Measurements from ENCODE around the gene P3H4.
"Not testable (repeated sequence)": the region's sequence is repeated elsewhere in the genome, so short reads cannot be mapped to it uniquely, and the experiment has no call there.

The P3H4 gene

DNA sequence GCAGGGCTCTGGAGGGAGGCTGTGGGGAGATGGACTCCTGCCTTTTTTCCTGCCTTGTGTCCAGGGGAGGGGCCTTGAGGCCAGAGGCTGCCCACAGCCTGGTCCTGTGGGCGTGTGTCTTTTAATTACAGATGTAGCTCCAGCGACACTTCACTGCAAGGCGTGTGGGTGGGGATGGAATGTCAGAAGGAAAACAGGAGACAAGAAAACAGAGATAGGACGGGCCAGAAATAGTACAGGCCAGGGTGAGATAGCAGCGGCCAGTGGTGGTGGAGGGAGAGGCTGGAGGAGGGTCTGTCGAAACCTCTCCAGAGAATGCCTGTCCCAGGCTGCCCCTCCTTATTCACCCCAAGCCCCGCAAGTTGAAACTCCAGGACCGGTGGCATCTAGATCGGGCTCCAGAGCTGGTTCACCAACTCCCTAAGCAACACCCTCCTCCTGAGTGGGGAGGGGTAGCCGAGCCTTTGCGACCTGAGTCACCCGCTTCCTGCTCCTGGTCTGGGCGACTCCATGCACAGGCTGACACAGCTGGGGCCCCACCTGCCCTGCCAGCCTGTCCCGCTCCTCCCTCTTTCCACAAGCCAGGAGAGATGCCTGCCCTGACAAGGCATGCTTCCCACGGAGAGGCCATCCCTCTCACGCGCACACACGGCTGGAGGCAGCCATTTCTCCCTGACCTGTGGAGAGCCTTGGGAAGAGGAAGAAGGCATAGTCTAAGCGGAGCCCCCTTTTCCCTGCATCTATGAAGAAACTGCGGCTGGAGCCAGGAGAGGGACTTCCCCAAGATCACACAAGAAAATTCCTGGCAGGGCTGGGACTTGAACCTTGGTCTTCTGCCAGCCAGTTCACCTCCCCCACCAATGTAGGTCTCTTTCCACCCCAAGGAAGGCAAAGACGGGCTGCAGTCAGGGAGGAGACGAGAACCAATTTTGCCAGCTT, 18.6 kb downstream of the P3H4 start:
- no peak for DNase-seq

DNA sequence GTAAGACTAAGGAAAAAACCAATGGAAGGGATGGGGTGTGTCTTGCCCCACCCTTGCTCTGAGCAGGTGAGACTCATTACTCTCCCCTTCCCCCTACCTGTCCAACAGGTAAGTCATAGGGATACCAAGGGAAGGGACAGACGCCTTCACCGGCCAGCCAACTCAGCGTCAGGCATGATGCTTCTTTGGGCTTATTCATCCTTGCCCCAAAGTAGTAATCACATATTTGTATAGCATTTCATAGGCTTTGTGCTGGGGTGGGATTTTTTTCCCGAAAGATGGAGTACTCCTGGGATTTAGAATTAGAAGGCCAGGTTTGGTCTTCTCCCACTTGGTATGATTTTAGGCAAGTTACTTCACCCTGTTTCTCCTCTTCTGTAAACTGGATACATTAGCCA, 24.7 kb downstream of the P3H4 start:
- DNase-seq: no peak

DNA sequence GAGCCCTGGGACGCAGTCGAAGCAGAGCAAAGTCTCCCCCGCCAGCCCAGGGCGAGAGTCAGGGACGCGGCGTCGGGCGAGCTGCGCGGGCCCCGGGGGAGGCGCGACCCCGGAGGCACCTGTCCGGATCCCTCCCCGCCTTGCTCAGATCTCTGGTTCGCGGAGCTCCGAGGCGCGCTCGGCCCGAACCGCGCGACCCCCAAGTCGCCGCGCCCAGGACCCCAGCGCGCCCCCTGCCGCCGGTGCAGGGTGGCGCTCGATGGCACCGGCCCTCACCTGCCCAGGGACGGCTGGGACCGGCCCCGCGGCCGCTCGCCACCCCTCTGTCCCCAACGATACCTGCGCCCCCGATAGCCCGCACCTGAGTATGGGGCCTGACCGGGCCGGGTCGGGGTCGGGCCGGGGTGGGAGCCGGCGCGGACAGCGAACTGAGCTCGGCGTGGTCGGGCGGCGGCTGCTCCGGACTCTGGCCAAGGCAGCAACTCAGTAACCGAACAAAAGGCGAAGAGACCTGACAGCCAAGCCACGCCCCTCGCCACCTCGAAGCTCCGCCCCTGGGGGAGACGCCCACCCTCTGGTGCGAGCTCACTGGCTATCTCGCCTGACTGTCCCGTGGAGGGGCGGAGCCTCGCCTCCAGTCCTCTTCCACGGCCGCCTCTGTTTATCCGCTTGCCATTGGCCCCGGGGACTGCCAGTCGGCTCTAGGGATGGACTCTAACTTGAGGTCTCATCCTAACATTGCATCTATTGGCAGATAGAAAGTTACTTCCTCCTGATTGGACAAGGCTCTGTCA, 25.3 kb downstream of the P3H4 start, which contains the start of gene JUP:
Gene JUP, minus strand, starts transcription at position 485 of the 794 bp plus-strand sequence. CDS start 14,857 bp downstream, outside the sequence.
- peak; percentile 98 for DNase-seq

DNA sequence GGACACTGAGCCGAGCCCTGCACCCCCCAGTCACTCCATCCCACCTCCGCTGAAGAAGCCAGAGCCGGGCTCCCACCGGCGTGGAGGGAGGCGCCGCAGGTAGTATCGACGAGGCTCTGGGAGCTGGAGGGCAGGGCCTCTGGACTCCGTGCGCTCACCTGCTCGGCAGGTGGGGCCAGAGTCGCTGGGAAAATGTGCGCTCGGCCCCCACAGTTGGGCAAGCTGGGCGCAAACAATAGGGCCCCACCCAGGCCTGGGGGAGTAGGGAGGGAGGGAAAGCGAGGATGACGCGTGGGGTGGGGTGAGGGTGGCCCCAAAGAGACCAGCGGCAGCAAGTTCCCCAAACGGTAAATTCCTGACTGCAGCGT, 25.9 kb downstream of the P3H4 start:
- no peak for DNase-seq

DNA sequence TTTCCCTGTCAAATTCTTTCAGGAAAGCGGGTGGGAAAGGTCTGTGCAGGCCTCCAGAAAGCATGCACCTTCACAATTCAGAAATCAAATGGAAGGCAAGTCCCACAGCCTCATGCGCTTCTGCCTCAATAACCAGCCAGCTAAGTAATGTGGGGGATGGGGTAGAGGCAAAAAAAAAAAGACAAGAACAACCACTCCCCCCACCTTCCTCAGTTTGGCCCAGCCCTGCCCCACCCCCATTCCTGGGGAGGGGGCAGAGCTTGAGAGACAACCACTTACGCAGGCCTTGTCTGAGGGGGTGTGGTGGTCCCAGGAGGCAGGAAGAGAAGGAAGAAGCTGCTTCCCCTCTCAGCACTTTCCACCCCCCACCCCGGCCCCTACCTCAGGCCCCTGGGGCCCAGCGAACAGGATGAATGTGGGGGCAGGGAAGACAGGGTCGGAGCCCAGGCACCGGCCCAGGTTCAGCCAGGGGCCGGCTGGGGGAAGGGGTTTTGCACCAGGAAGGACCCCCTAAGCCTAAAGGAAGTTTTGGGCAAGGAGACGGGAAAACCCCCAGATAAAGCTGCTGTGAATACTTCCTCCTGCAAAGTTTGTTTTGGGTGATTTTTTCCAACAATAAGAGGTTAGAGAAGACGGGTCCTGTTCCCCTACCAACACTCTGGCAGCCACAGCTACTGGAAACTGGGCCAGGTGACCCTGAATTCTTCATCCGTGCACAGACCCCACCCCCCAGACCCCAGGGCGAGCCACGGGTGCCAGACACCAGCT, 26.5 kb downstream of the P3H4 start:
- no peak for DNase-seq

DNA sequence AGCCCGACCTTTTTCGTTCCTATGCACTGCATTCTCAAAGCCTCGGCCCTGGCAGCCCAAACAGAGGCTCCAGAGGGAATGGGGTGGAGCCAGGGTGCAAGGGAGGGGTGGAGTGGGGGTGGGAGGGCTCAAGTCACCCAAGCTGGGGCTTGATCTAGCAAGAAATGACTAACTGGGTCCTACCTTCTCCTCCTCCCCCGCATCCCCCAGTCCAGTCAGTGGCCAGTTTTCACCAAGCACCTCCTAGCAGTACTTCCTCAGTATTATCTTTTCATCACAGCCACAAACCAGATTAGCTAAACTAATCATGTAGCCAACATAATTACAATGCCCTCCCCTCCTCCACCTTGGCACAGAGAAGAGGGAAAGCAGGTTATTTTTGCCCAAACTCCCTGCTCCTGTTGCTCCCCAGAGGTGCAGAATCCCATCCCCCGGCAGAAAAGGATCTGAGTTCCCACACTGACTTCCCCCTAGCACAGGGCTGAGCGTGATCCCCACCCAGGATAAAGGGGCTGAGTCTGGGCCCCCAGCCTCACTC, 27.5 kb downstream of the P3H4 start:
- no peak for DNase-seq

DNA sequence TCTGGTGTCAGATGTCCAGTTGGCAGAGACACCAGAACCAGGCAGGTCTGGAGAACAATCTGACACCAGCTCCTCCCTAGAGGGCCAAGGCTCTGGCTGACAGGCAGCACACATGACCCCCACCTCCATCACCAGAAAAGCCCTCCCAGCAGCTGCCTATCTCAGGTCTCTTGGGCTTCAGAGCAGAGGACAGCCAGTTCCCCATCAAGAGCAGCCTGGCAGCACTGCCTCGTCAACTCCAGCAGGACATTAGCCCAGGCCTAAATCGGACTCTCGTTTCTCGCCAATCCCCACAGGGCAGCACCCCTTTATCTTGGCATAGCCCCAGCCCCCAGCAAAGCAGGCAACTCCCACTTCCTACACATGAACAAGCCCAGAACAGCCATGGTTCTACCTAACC, 29.6 kb downstream of the P3H4 start:
- no peak for DNase-seq

DNA sequence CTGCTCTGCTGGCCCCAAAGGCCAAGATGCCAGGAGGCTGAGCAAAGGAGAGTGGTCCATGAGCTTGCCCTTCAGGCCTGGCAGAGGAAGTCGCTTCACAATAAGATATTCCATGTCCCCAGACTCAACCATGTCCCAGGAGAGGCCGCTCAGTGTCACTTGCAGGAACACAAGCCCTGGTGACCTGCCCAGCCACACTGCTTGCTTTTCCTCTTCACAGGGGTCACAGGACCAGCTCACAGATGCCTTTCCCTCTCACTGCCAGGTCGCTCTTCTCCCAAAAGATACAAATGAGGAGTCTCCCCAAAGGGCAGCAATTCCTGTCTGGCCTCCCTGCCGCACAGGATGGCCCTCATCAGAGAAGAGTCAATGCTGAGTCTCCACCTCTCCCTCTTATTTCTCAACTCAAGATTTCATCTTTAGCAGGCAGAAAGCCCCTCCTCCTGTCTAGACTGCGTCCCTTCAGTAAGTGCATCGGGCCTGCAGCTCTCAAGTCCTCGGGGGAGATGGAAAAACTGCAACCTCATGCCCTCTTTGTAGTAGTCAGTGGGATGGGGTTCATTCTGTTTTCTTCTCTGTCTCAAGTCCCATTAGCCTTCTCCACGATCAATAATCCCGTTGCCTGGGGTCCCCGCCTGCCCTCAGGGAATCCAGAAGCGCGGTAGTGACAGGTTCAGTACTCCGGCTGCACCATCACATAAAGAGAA, 30.2 kb downstream of the P3H4 start:
- no peak for DNase-seq

DNA sequence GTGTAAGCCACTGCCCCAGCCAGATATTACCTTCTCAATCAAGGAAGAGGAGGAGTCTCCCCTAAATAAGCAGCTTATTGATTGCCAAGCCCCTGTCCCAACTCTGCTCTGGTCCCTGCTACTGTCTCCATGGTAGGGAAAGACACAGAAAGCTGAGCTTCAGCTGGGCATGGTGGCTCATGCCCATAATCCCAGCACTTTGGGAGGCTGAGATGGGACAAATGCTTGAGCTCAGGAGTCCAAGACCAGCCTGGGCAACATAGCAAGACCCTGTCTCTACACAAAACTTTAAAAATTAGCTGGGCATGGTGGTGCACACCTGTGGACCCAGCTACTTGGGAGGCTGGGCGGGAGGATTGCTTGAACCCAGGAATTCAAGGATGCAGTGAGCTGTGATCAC, 31.8 kb downstream of the P3H4 start:
- no peak for DNase-seq

DNA sequence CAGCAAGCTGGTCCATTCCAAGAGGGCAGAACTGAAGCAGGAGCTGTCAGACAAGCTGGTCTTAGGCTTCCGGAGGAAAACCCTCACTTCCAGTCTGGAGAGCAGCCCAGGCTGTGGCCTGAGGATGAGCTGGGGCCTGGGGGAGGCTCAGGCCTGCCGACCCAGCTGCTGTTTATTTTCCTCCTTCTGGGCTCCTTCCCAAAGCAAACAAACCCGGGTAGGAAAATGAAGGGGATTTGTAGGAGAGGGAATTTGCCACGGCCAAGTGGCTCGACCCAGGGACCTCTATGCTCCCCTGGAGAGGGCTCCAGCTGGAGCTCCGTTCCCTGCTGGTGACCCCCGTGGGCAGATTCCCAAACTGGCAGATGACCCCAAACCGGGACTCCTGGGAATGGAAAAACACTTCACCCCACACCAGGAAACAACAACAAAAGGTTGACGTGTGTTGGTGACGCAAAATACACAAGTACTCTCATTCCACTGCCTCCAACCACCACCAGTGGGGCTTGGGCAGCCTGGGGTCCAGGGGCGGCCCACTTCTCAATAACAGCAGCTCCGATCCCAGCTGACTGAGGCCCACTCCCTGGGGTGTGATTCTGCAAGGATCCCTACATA, 34.1 kb downstream of the P3H4 start:
- no peak for DNase-seq

DNA sequence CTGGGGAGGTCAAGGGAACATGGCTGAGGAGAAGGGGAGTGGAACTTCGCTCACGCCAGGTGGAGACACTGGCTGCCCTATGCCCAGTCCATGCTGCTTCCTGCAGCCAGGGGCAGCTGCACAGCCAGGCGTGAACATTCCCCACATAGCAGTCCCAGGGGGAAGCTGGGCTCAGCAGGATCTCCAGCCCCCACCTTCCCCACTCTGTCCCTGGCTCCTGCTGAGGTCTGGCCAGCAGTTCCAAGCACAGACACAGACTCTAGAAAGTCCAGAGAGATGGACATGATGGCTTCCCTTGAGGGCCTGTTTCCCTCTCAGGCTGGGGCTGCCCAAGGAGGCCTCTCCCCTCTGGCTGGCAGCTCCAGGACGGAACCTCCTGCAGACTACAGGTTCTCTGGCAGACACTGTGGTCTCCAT, 34.6 kb downstream of the P3H4 start:
- DNase-seq: no peak

DNA sequence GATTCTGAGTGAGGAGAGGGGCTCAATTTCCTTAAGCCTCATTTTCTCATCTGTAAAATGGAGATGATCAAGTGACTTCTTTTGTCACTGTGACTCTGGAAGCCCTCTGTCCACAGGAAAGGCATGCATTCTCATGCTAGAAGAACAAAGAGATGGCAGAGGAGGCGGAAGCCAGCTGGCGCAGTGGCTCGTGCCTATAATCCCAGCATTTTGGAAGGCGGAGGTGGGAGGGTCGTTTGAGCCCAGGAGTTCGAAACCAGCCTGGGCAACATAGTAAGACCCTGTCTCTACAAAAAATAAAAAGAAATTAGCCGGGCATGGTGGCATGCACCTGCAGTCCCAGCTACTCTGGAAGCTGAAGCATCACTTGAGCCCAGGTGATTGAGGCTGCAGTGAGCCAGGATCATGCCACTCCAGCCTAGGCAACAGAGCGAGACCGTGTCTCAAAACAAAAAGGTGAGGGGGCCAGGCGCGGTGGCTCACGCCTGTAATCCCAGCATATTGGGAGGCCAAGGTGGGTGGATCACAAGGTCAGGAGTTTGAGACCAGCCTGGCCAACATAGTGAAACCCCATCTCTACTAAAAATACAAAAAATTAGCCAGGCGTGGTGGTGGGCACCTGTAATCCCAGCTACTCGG, 35.4 kb downstream of the P3H4 start:
- not testable (repeated sequence) for DNase-seq

DNA sequence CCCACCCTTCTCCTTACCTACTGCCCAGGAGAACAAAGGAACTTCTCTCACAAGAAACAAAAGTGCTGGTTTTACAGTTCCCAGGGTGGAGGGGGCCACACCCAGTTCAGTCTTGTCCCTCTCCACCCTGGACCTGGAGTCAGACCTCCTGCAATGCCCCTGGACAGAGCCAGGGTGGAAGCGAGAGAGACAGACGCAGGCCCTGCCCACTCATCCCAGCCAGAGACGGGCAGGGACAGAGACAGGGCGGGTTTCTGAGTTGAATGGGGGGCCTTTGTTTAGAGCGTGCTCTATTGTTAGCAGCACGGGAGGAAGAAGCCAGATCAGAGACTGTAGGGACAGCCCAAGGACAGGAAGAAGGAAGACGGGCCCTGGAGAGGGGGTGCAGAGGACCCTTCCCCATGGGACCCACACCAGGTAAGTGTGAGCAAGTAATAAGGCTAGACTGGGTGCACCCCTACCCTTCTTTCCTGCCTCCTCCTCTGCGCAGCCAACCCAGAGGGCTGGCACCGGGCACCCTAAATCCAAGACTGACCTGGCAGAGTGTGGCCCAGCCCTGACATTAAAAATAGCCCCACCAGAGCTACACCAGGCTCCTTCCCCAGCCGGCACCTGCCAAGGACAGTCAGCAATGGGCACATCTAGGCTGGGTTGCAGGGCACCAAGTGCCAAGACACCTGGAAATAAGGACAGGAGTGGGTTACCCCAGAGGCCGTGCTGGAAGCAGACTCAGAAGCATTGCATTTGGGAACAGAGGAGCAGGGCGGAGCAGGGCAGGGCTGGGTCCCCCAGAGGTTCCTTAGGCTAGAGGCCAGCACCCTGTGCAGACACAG, 36.1 kb downstream of the P3H4 start:
- no peak for DNase-seq

DNA sequence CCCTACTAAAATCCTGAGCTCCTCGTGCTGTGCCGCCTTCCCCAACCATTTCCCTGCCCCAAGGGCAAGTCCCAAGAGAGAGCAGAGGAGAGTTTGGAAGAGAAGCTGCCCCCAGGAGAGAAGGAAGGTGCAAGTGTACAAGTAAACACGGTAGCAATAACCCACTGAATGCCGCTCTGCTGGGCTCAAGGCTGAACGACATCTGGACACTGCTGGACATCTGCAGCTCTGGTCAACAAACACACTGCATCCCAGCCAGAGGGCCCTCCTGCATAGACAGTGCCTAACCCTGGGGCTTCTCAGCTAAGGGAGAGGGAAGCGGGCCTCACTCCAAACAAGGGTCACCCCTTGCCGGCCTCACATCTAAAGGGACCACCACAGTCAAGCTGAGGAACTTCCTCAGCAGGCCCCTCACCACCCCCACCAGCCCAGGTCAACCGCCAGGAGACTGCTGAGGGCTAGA, 38.0 kb downstream of the P3H4 start:
- no peak for DNase-seq

DNA sequence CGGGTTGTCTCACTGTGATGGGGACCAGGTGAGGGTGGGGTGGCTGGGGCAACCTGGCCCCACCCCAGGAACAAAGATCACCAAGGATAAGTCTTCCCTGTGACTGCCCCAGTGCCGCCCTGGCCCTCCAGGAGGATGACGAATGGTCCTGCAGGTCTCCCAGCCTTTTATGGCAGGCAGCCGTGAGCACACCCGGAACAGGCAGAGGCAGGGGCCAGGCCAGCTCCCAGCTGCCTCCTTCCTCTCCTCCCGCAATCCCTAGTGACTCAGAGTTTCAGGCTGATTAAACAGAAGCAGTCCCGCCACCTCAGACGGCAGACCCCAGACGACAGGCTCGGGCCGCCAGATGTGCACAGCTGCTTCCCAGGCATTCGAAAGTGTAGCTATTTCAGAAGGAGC, 38.6 kb downstream of the P3H4 start:
- no peak for DNase-seq

DNA sequence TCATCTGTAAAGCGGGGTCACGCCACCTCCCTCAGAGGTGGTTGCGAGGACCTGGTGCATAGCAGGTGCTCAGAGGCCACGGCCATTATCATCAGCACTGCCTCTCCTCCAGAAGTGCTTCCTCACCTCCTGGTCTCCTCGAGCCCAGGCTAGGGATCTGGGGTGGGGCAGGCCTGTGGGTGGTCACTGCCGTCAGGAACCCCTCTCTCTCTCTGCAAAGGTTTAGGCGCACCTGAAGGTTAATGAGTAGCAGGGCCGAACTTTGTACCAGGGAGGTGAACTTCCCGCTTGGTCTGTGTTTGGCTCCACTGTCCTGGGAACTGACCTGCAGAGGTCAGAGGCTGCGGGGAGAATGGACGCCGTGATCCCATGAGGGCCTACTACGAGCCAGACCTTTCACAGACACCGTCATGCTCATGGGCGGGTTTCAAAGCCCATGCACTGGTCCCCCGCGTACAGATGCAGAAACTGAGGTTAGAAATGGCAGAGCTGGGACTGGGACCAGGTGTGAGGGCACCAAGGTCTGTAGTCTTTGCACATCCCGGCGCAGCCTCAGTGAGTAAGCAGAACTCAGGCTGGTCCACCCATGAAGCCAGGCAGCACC, 39.1 kb downstream of the P3H4 start:
- DNase-seq: no peak

DNA sequence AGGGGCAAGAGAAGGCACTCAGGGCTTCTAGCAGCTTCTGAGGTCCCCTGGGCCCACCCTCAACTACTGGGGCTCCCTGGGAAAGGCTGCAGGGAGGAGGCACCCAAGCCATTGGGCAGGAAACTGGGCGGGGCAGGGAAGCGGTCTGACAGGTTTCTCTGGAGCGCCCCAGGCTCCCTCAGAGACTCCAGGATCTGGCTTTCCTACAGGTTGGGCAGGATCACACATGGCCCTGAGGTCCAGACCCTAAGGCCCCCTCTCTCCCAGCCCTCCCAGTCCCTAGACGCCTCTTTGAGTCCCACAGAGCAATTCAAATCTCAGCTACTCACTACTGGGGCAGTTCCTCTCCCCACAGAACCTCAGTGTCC, 39.5 kb downstream of the P3H4 start:
- no peak for DNase-seq

DNA sequence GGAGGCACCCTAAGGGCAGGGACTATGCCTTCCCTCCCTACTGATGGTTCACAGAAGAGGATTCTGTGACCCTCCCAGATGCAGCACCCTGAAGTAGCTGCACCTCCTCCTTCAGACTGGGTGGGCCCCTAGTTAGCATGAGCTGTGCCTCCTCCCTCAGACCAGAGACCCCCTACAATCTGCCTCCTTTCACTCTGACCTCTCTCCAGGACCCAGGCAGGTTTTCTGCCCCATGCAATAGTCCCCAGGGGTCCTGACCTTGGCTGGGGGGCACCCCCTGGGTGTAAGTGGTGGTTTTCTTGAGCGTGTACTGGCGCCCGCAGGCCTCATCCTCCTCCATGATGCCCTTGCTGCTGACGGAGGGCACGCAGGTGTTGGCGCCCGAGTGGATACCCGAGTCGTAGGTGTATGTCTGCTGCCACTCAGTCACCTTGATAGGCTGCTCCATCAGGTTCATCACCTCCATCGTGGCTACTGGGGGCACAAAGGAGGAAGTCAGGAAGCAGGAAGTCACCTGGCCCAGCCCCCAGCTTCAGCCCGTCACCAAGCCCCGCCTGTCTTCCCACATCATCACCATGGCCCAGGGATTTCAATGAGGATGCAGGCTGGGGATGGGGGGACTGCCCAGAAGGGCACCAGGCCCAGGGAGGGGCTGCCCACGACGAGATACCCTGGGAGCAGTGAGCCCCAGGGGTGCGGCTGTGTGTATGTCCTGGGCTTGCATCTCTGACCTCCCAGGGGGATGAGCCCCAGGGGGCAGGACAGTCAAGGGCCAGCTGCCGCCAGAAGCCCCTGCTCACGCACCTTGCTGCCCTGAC, 40.2 kb downstream of the P3H4 start:
- DNase-seq: no peak

DNA sequence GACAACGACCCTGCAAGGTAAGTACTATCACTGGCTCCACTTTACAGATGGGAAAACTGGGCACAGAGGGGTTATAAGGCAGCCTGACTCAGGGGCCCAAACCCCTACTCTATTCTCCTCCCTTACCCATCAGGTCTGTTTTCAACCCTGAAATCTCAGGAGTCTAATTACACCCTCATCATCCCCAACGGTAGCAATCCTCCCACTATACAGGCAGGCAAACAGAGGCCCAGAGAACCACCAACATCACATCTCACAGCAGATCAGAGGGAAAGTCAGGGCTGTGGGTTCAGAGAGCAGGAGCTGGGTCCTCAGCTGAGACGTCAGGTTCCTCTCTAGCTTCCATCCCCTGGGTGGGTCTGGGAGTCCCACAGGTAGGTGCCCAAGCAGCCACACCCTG, 41.8 kb downstream of the P3H4 start:
- no peak for DNase-seq
